ENCODE results near the gene DNAH1.

DNA sequence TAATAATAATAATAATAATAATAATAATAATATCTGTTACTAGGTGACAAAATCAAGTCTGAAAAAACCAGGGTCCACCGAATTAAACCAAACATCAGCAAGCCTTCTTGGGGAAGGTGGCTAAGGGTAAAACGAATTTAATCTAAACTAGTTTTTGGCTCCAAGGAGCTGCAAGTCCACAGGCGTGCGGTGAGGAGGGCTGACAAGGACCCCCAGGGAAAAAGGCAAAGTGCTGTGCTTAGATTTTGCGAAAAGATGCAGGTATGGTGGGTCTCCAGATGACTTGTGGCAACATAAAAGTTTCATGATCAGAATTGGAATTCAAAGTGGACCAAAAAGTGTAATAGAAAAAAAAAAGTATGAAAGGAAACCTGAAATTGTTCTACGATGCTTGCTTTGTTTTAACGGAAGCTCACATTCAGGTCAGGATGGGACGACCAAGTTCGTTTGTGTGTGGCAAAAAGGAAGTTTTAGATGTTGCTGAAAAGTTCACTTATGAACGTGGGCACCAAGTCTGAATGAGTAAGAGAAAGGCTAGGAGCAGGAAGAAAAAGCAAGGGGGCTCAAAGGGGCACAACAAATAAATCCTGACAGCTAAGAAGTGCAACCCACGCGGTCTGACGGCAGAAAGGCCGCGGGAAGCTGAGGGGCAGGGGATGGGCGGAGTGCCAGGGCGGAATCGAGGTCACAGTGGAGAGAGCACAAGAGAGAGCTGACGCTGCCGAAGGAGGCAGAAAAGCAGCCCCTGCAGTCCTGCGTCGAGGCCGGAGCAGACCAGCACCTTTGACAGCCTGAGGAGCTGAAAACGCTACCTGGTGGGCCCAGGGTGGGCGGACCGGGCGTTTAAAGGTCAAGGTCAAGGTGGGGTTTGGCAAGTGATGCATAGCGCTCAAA, 38.8 kb upstream of the DNAH1 start:
- TF ChIP-seq, protein P1, sequence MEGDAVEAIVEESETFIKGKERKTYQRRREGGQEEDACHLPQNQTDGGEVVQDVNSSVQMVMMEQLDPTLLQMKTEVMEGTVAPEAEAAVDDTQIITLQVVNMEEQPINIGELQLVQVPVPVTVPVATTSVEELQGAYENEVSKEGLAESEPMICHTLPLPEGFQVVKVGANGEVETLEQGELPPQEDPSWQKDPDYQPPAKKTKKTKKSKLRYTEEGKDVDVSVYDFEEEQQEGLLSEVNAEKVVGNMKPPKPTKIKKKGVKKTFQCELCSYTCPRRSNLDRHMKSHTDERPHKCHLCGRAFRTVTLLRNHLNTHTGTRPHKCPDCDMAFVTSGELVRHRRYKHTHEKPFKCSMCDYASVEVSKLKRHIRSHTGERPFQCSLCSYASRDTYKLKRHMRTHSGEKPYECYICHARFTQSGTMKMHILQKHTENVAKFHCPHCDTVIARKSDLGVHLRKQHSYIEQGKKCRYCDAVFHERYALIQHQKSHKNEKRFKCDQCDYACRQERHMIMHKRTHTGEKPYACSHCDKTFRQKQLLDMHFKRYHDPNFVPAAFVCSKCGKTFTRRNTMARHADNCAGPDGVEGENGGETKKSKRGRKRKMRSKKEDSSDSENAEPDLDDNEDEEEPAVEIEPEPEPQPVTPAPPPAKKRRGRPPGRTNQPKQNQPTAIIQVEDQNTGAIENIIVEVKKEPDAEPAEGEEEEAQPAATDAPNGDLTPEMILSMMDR (conservative IDR thresholded peaks at IDR 0.05), result no peak
- TF ChIP-seq EZH2 (IDR thresholded peaks at IDR 0.05; ENCODE audit: low read depth), result no peak

Measured in PC-9 (cell line).